ENCODE data around the gene CHDH. TPM values are rescaled to one million over a fixed set of nuclear protein-coding genes. Genes with fewer than 3 reads are reported as not detected.

The CHDH gene
- total RNA-seq, 1 experiment from 2014 or later = 28.5 TPM

GRCh38 chr3:53795176-53795575 is 51.0 kb downstream of the CHDH start:
- no peaks in the 10 kb centered on the region for H3K9me3 Mint-ChIP-seq (ENCODE audit: low read depth, unreplicated experiment)
- no TSS peak for BruUV-seq (replicated peaks)
- CTCF ChIA-PET = interaction anchor here (0.5 to 1.4 kb wide), 2 partner anchors 15 to 453 kb away, joined by 3 to 4 read pairs; no protein-coding TSS in a partner anchor

GRCh38 chr3:53794597-53794996 is 51.6 kb downstream of the CHDH start:
- no peaks in the 10 kb centered on the region for H3K9me3 Mint-ChIP-seq (ENCODE audit: low read depth, unreplicated experiment)
- BruUV-seq (replicated peaks) = no TSS peak
- CTCF ChIA-PET = interaction anchor here (1.4 kb wide), 1 partner anchor 14 kb away, joined by 3 read pairs; no protein-coding TSS in a partner anchor
- H3K4me3 Mint-ChIP-seq (ENCODE audit: low read depth, unreplicated experiment) = no peak overlapping the region
- no peaks in the 10 kb centered on the region for H3K27me3 Mint-ChIP-seq (ENCODE audit: unreplicated experiment)
- H3K36me3 Mint-ChIP-seq (ENCODE audit: insufficient read depth, unreplicated experiment) = peaks cover 5% of the 10 kb centered on the region
- no peak overlapping the region for H3K27ac Mint-ChIP-seq (ENCODE audit: unreplicated experiment)
- DNase-seq = no peak
- TF ChIP-seq, protein P1, sequence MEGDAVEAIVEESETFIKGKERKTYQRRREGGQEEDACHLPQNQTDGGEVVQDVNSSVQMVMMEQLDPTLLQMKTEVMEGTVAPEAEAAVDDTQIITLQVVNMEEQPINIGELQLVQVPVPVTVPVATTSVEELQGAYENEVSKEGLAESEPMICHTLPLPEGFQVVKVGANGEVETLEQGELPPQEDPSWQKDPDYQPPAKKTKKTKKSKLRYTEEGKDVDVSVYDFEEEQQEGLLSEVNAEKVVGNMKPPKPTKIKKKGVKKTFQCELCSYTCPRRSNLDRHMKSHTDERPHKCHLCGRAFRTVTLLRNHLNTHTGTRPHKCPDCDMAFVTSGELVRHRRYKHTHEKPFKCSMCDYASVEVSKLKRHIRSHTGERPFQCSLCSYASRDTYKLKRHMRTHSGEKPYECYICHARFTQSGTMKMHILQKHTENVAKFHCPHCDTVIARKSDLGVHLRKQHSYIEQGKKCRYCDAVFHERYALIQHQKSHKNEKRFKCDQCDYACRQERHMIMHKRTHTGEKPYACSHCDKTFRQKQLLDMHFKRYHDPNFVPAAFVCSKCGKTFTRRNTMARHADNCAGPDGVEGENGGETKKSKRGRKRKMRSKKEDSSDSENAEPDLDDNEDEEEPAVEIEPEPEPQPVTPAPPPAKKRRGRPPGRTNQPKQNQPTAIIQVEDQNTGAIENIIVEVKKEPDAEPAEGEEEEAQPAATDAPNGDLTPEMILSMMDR (IDR thresholded peaks at IDR 0.05; ENCODE audit: unreplicated experiment) = no peak
- H3K4me1 Mint-ChIP-seq (ENCODE audit: low read depth, unreplicated experiment) = no peaks in the 10 kb centered on the region
- intact Hi-C loops (cut with micrococcal nuclease; ENCODE audit: unreplicated experiment) = no loop called here

More at GRCh38 chr3:53795176-53795575, 51.0 kb downstream of the CHDH start:
- no peak for DNase-seq
- Mint-ChIP-seq H3K27ac (ENCODE audit: unreplicated experiment) (no peak overlapping the region), H3K4me1 (ENCODE audit: low read depth, unreplicated experiment) (no peaks in the 10 kb centered on the region), H3K4me3 (ENCODE audit: low read depth, unreplicated experiment) (no peak overlapping the region), H3K27me3 (ENCODE audit: unreplicated experiment) (no peaks in the 10 kb centered on the region), H3K36me3 (ENCODE audit: insufficient read depth, unreplicated experiment) (peaks cover 5% of the 10 kb centered on the region)
- TF ChIP-seq, protein P1 (IDR thresholded peaks at IDR 0.05; ENCODE audit: unreplicated experiment) = no peak
- intact Hi-C loops (cut with micrococcal nuclease; ENCODE audit: unreplicated experiment) = no loop called here

- no peak for DNase-seq
- H3K27ac Mint-ChIP-seq (ENCODE audit: unreplicated experiment) = no peak overlapping the region
- H3K4me1 Mint-ChIP-seq (ENCODE audit: low read depth, unreplicated experiment) = no peaks in the 10 kb centered on the region
- BruUV-seq (replicated peaks) = no TSS peak
- TF ChIP-seq, protein P1 (IDR thresholded peaks at IDR 0.05; ENCODE audit: unreplicated experiment) = no peak
- CTCF ChIA-PET = no interaction called here
- H3K4me3 Mint-ChIP-seq (ENCODE audit: low read depth, unreplicated experiment) = no peak overlapping the region
- H3K27me3 Mint-ChIP-seq (ENCODE audit: unreplicated experiment) = no peaks in the 10 kb centered on the region
- intact Hi-C loops (cut with micrococcal nuclease; ENCODE audit: unreplicated experiment) = no loop called here
- no peaks in the 10 kb centered on the region for H3K9me3 Mint-ChIP-seq (ENCODE audit: low read depth, unreplicated experiment)
- H3K36me3 Mint-ChIP-seq (ENCODE audit: insufficient read depth, unreplicated experiment) = peaks cover 5% of the 10 kb centered on the region
These were observed 53.4 kb downstream of the CHDH start for GRCh38 chr3:53792866-53793265.

GRCh38 chr3:53791317-53791716 is 54.9 kb downstream of the CHDH start:
- CTCF ChIA-PET = no interaction called here
- H3K9me3 Mint-ChIP-seq (ENCODE audit: low read depth, unreplicated experiment) = no peaks in the 10 kb centered on the region
- intact Hi-C loops (cut with micrococcal nuclease; ENCODE audit: unreplicated experiment) = no loop called here
- H3K4me1 Mint-ChIP-seq (ENCODE audit: low read depth, unreplicated experiment) = no peaks in the 10 kb centered on the region
- no TSS peak for BruUV-seq (replicated peaks)
- DNase-seq = no peak
- TF ChIP-seq, protein P1 (IDR thresholded peaks at IDR 0.05; ENCODE audit: unreplicated experiment) = no peak
- H3K27ac Mint-ChIP-seq (ENCODE audit: unreplicated experiment) = no peak overlapping the region
- H3K4me3 Mint-ChIP-seq (ENCODE audit: low read depth, unreplicated experiment) = no peak overlapping the region
- H3K36me3 Mint-ChIP-seq (ENCODE audit: insufficient read depth, unreplicated experiment) = peaks cover 3% of the 10 kb centered on the region
- no peaks in the 10 kb centered on the region for H3K27me3 Mint-ChIP-seq (ENCODE audit: unreplicated experiment)

All from Calu3 (cell line).